ENCODE measurements around the gene AGRP. TPM values are rescaled to one million over a fixed set of nuclear protein-coding genes. Genes with fewer than 3 reads are reported as not detected.

The AGRP gene
- total RNA-seq, 1 experiment from 2014 or later: not detected

- intact Hi-C loops (cut with micrococcal nuclease; ENCODE audit: unreplicated experiment): no loop called here
- Mint-ChIP-seq H3K4me1 (ENCODE audit: low read depth, unreplicated experiment) (peaks cover 26% of the 10 kb centered on the region), H3K36me3 (ENCODE audit: insufficient read depth, unreplicated experiment) (peaks cover 5% of the 10 kb centered on the region), H3K27ac (ENCODE audit: unreplicated experiment) (no peak overlapping the region), H3K27me3 (ENCODE audit: unreplicated experiment) (no peaks in the 10 kb centered on the region), H3K4me3 (ENCODE audit: low read depth, unreplicated experiment) (no peak overlapping the region), H3K9me3 (ENCODE audit: low read depth, unreplicated experiment) (no peaks in the 10 kb centered on the region)
- no peak for DNase-seq
- no TSS peak for BruUV-seq (replicated peaks)
- no peak for TF ChIP-seq CTCF (IDR thresholded peaks at IDR 0.05; ENCODE audit: unreplicated experiment)
- CTCF ChIA-PET: interaction anchor here (0.6 to 1.3 kb wide), 2 partner anchors 26 to 27 kb away, joined by 3 to 4 read pairs; partner anchors contain the start of gene HSD11B2
Observed at GRCh38 chr16:67457611-67458010, 25.7 kb downstream of the AGRP start.

GRCh38 chr16:67456391-67457081 lies 26.8 kb downstream of the AGRP start:
- peaks cover 17% of the 10 kb centered on the region for H3K4me1 Mint-ChIP-seq (ENCODE audit: low read depth, unreplicated experiment)
- TF ChIP-seq CTCF (IDR thresholded peaks at IDR 0.05; ENCODE audit: unreplicated experiment): no peak
- CTCF ChIA-PET: interaction anchor here (0.9 to 1.1 kb wide), 3 partner anchors 9 to 28 kb away, joined by 3 to 4 read pairs (median 3); no protein-coding TSS in a partner anchor
- BruUV-seq (replicated peaks): no TSS peak
- H3K36me3 Mint-ChIP-seq (ENCODE audit: insufficient read depth, unreplicated experiment): no peaks in the 10 kb centered on the region
- no peak for DNase-seq
- H3K27me3 Mint-ChIP-seq (ENCODE audit: unreplicated experiment): no peaks in the 10 kb centered on the region
- intact Hi-C loops (cut with micrococcal nuclease; ENCODE audit: unreplicated experiment): no loop called here
- H3K9me3 Mint-ChIP-seq (ENCODE audit: low read depth, unreplicated experiment): no peaks in the 10 kb centered on the region
- no peak overlapping the region for H3K4me3 Mint-ChIP-seq (ENCODE audit: low read depth, unreplicated experiment)
- no peak overlapping the region for H3K27ac Mint-ChIP-seq (ENCODE audit: unreplicated experiment)

GRCh38 chr16:67454852-67455251 lies 28.5 kb downstream of the AGRP start:
- no peak for DNase-seq
- Mint-ChIP-seq H3K9me3 (ENCODE audit: low read depth, unreplicated experiment) (no peaks in the 10 kb centered on the region), H3K4me3 (ENCODE audit: low read depth, unreplicated experiment) (no peak overlapping the region), H3K27me3 (ENCODE audit: unreplicated experiment) (no peaks in the 10 kb centered on the region), H3K4me1 (ENCODE audit: low read depth, unreplicated experiment) (peaks cover 10% of the 10 kb centered on the region), H3K27ac (ENCODE audit: unreplicated experiment) (no peak overlapping the region), H3K36me3 (ENCODE audit: insufficient read depth, unreplicated experiment) (peaks cover 7% of the 10 kb centered on the region)
- CTCF ChIA-PET: no interaction called here
- no TSS peak for BruUV-seq (replicated peaks)
- TF ChIP-seq CTCF (IDR thresholded peaks at IDR 0.05; ENCODE audit: unreplicated experiment): no peak
- intact Hi-C loops (cut with micrococcal nuclease; ENCODE audit: unreplicated experiment): no loop called here

GRCh38 chr16:67454104-67454503 lies 29.2 kb downstream of the AGRP start:
- DNase-seq: no peak
- Mint-ChIP-seq H3K4me3 (ENCODE audit: low read depth, unreplicated experiment) (no peak overlapping the region), H3K36me3 (ENCODE audit: insufficient read depth, unreplicated experiment) (peaks cover 9% of the 10 kb centered on the region), H3K9me3 (ENCODE audit: low read depth, unreplicated experiment) (no peaks in the 10 kb centered on the region), H3K27me3 (ENCODE audit: unreplicated experiment) (no peaks in the 10 kb centered on the region), H3K4me1 (ENCODE audit: low read depth, unreplicated experiment) (peaks cover 10% of the 10 kb centered on the region), H3K27ac (ENCODE audit: unreplicated experiment) (no peak overlapping the region)
- no TSS peak for BruUV-seq (replicated peaks)
- TF ChIP-seq CTCF (IDR thresholded peaks at IDR 0.05; ENCODE audit: unreplicated experiment): no peak
- intact Hi-C loops (cut with micrococcal nuclease; ENCODE audit: unreplicated experiment): no loop called here
- CTCF ChIA-PET: no interaction called here

All from Calu3 (cell line).